A549 (cell line): Measurements from ENCODE around the gene USP6NL. TPM values are rescaled to one million over a fixed set of nuclear protein-coding genes. Genes with fewer than 3 reads are reported as not detected.

ENCODE experiments used
- ATAC-seq, 2 experiments: fragments of 200-7000 bp in 1 of 2; fragments of >200 bp in 1 of 2; cut with Nextera tagmentation in 1 of 2; cut with Tn5 transposase in 1 of 2; 3 replicates each; pipeline versions ENCODE4 v1.8.0 to v1.9.1; 2018 to 2020; ENCODE audit warnings: mild to moderate bottlenecking in 1 of 2, moderate library complexity in 1 of 2
- CTCF ChIA-PET: fragments of 300-600 bp; sonication (Branson Sonifier 250); formaldehyde crosslinking; extraction: SDS; loops from one replicate; lab custom pipeline; 2021; ENCODE audit warnings: antibody characterized with exemption, inconsistent platforms; lab: Yijun Ruan, JAX
- POLR2A ChIA-PET: fragments of 350-600 bp; formaldehyde crosslinking; extraction: SDS; loops from one replicate; lab custom pipeline; 2021; ENCODE audit warnings: antibody characterized with exemption, inconsistent platforms; lab: Yijun Ruan, JAX
- DNase-seq, 2 experiments: peaks; one replicate each; pipeline versions ENCODE4 v3.0.0 to v3.0.0-alpha.2; 2011 to 2016; ENCODE audit warnings: low read depth in 1 of 2, low spot score in 1 of 2
- FAIRE-seq: peaks from 2 replicates; lab custom pipeline; 2011; peaks lifted over from hg19 to GRCh38; lab: Jason Lieb, UNC
- H3K27ac ChIP-seq, 2 experiments: fragments of >200 bp; sonication (Bioruptor Twin); formaldehyde crosslinking; 3 replicates each; pipeline ENCODE4 v1.5.1; 2016 to 2017
- H3K4me1 ChIP-seq: fragments of >200 bp; sonication (Bioruptor Twin); formaldehyde crosslinking; 3 replicates; pipeline ENCODE4 v1.6.1; 2016
- H3K4me2 ChIP-seq: fragments of >200 bp; sonication (Bioruptor Twin); formaldehyde crosslinking; 3 replicates; pipeline ENCODE4 v1.6.1; 2016
- H3K4me3 ChIP-seq: fragments of >200 bp; sonication (Bioruptor Twin); formaldehyde crosslinking; 3 replicates; pipeline ENCODE4 v1.5.1; 2016
- H3K9me3 ChIP-seq: fragments of >200 bp; sonication (Bioruptor Twin); formaldehyde crosslinking; 3 replicates; pipeline ENCODE4 v1.6.1; 2016
- CBX2 ChIP-seq: fragments of 200-600 bp; sonication (generic); IDR thresholded peaks from 2 replicates; pipeline ENCODE4 v1.6.1; 2016; ENCODE audit warnings: low read depth, mild to moderate bottlenecking, borderline replicate concordance
- CEBPB ChIP-seq, 2 experiments: fragments of >200 bp in 1 of 2; sonication (Bioruptor Twin) in 1 of 2; formaldehyde crosslinking in 1 of 2; IDR thresholded peaks; 2 replicates each; pipeline ENCODE4 v1.6.1; 2012 to 2016
- EHF ChIP-seq: fragments of 250-450 bp; sonication (Bioruptor Pico); IDR thresholded peaks from 2 replicates; pipeline ENCODE4 v1.5.0; 2020; ENCODE audit warnings: mild to moderate bottlenecking
- EHMT2 ChIP-seq: fragments of 200-600 bp; sonication (generic); IDR thresholded peaks from 2 replicates; pipeline ENCODE4 v1.6.1; 2016; ENCODE audit warnings: antibody characterized with exemption, low read depth, mild to moderate bottlenecking, moderate library complexity
- FOSB ChIP-seq: fragments of 250-450 bp; sonication (Bioruptor Pico); IDR thresholded peaks from 2 replicates; pipeline ENCODE4 v1.5.0; 2020; ENCODE audit warnings: mild to moderate bottlenecking, moderate library complexity
- GATA3 ChIP-seq: IDR thresholded peaks from 2 replicates; pipeline ENCODE4 v1.6.1; 2012; ENCODE audit warnings: borderline replicate concordance
- HEYL ChIP-seq: fragments of 250-450 bp; sonication (Bioruptor Pico); IDR thresholded peaks from 2 replicates; pipeline ENCODE4 v1.8.0; 2021; ENCODE audit warnings: mild to moderate bottlenecking, moderate library complexity
- HOXB13 ChIP-seq: fragments of 250-450 bp; sonication (Bioruptor Pico); IDR thresholded peaks from 2 replicates; pipeline ENCODE4 v1.5.0; 2020; ENCODE audit warnings: low read depth, mild to moderate bottlenecking, moderate library complexity
- KDM1A ChIP-seq: fragments of 200-600 bp; sonication (generic); IDR thresholded peaks from 2 replicates; pipeline ENCODE4 v1.6.1; 2016; ENCODE audit warnings: low read depth, mild to moderate bottlenecking
- KDM5A ChIP-seq: fragments of 200-600 bp; sonication (generic); IDR thresholded peaks from 2 replicates; pipeline ENCODE4 v1.6.1; 2016; ENCODE audit warnings: antibody characterized with exemption, mild to moderate bottlenecking
- MAFK ChIP-seq: fragments of 450-650 bp; IDR thresholded peaks from 2 replicates; pipeline ENCODE4 v1.6.1; 2014; ENCODE audit not compliant: partially characterized antibody
- MAZ ChIP-seq: fragments of 150-350 bp; IDR thresholded peaks from 2 replicates; pipeline ENCODE4 v1.6.1; 2014; ENCODE audit warnings: antibody characterized with exemption, low read depth, low read length, borderline replicate concordance
- NFE2L2 ChIP-seq: fragments of 150-350 bp; conservative IDR thresholded peaks from 2 replicates; pipeline ENCODE4 v1.6.1; 2014; ENCODE audit warnings: low read length
- RAD21 ChIP-seq, 2 experiments: fragments of >200 bp in 1 of 2; sonication (Bioruptor Twin) in 1 of 2; formaldehyde crosslinking in 1 of 2; IDR thresholded peaks in 1 of 2; conservative IDR thresholded peaks in 1 of 2; 2 replicates in 1 of 2; 3 replicates in 1 of 2; pipeline ENCODE4 v1.6.1; 2012 to 2018; ENCODE audit warnings: inconsistent platforms in 1 of 2
- RARB ChIP-seq: fragments of 250-450 bp; sonication (Bioruptor Pico); IDR thresholded peaks from 2 replicates; pipeline ENCODE4 v1.8.0; 2021; ENCODE audit warnings: mild to moderate bottlenecking, moderate library complexity
- RFX5 ChIP-seq: fragments of 450-650 bp; IDR thresholded peaks from 2 replicates; pipeline ENCODE4 v1.7.1; 2014; ENCODE audit warnings: antibody characterized with exemption, mild to moderate bottlenecking, moderate library complexity
- SREBF2 ChIP-seq: fragments of 450-650 bp; IDR thresholded peaks from 2 replicates; pipeline ENCODE4 v1.6.1; 2014; ENCODE audit warnings: mild to moderate bottlenecking, moderate library complexity
- ZNF302 ChIP-seq: fragments of 250-450 bp; sonication (Bioruptor Pico); IDR thresholded peaks from 2 replicates; pipeline ENCODE4 v1.9.0; 2021; ENCODE audit warnings: inconsistent platforms, mild to moderate bottlenecking, moderate library complexity
- ZSCAN20 ChIP-seq: fragments of 250-450 bp; sonication (Bioruptor Pico); IDR thresholded peaks from 2 replicates; pipeline ENCODE4 v1.8.0; 2022; ENCODE audit warnings: mild to moderate bottlenecking, moderate library complexity
- WGBS: methylation state at CpG from one replicate; pipeline ENCODE4 v1.1.6; 2017; ENCODE audit errors: missing lambda C conversion rate; 5-methylcytosine and 5-hydroxymethylcytosine counted together
- polyA plus RNA-seq, 4 experiments: library from polyadenylated mRNA; depleted of rRNA in 3 of 4; stranded (reverse); fragments of >200 nt; fragmentation: RNase III in 1 of 4; extraction: RNeasy Plus Mini Kit Qiagen cat#74134 plus additional on column Dnase treatment in 1 of 4; gene quantifications; 2 replicates in 3 of 4; 3 replicates in 1 of 4; pipeline ENCODE4 v1.2.3, GENCODE V29; 2011 to 2017
- TF ChIP-seq, protein P1 (sequence below): fragments of 250-450 bp; sonication (Bioruptor Pico); IDR thresholded peaks from 2 replicates; pipeline ENCODE4 v1.5.0; 2021; ENCODE audit warnings: mild to moderate bottlenecking, moderate library complexity, borderline replicate concordance
- TF ChIP-seq, protein P2 (sequence below): fragments of >200 bp; sonication (Bioruptor Twin); formaldehyde crosslinking; IDR thresholded peaks from 2 replicates; pipeline ENCODE4 v1.6.1; 2016
- TF ChIP-seq, protein P3 (sequence below): IDR thresholded peaks from 2 replicates; pipeline ENCODE4 v1.6.1; 2012; ENCODE audit warnings: low read depth, borderline replicate concordance
- TF ChIP-seq, protein P4 (sequence below): fragments of 450-650 bp; IDR thresholded peaks from 2 replicates; pipeline ENCODE4 v1.6.1; 2014; ENCODE audit warnings: antibody characterized with exemption
- TF ChIP-seq, protein P5 (sequence below): fragments of >200 bp; sonication (Bioruptor Twin); formaldehyde crosslinking; IDR thresholded peaks from 3 replicates; pipeline ENCODE4 v1.5.1; 2016
- TF ChIP-seq, protein P6 (sequence below): fragments of 200-600 bp; sonication (generic); IDR thresholded peaks from 2 replicates; pipeline ENCODE4 v1.6.1; 2016; ENCODE audit warnings: antibody characterized with exemption, mild to moderate bottlenecking, moderate library complexity

The USP6NL gene
- polyA plus RNA-seq, 2 of the 4 experiments (the other 2 are of a cell fraction) = 10.6 to 18.2 TPM

DNA sequence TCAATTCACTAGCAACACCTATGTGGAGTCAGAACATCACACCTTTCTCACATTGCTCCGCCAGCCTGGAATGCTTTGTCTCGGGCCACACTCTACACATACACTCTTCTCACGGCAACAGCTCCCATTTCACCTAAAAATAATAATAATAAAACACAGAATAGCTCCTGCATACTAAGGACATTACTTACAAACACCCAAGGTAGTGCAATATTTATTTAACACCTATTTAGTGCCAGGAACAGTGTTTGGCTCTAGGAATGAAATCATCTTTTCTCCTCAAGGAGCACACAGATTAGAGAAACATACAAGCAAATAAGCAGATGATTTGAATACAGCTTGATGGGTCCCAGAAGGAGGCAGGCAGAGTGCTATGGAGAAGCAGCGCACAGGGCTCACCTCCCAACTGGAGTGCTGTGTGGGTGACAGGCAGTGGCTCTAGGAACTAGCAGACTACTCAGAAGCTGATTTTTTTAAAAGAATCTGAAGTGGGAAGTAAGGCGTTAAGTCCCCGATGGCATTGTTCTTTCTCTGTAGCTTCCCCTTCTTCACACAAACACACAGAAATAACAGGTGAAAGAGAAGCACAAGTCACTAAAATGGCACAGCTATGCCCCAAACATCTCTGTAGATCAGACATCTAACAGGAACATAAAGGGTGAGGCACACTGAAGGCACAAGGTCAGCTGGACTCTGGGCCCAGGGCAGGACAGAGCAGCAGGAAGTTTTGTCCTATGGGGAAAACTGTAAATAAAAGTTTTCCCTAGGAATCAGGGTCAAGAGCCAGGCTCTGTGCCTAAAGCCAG, 16.7 kb downstream of the USP6NL start:
- TF ChIP-seq RAD21 (conservative IDR thresholded peaks at IDR 0.05 in 1 of 2, IDR thresholded peaks at IDR 0.05 in 1 of 2) = no peak
- no peak for TF ChIP-seq HEYL
- no peak for TF ChIP-seq RFX5
- no peak for TF ChIP-seq FOSB (CRISPR knock-in tag)
- TF ChIP-seq, protein P1, sequence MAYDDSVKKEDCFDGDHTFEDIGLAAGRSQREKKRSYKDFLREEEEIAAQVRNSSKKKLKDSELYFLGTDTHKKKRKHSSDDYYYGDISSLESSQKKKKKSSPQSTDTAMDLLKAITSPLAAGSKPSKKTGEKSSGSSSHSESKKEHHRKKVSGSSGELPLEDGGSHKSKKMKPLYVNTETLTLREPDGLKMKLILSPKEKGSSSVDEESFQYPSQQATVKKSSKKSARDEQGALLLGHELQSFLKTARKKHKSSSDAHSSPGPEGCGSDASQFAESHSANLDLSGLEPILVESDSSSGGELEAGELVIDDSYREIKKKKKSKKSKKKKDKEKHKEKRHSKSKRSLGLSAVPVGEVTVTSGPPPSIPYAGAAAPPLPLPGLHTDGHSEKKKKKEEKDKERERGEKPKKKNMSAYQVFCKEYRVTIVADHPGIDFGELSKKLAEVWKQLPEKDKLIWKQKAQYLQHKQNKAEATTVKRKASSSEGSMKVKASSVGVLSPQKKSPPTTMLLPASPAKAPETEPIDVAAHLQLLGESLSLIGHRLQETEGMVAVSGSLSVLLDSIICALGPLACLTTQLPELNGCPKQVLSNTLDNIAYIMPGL (CRISPR knock-in tag) = no peak
- TF ChIP-seq CBX2 = no peak
- TF ChIP-seq, protein P2, sequence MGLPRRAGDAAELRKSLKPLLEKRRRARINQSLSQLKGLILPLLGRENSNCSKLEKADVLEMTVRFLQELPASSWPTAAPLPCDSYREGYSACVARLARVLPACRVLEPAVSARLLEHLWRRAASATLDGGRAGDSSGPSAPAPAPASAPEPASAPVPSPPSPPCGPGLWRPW = no peak
- TF ChIP-seq, protein P3, sequence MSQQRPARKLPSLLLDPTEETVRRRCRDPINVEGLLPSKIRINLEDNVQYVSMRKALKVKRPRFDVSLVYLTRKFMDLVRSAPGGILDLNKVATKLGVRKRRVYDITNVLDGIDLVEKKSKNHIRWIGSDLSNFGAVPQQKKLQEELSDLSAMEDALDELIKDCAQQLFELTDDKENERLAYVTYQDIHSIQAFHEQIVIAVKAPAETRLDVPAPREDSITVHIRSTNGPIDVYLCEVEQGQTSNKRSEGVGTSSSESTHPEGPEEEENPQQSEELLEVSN = no peak
- TF ChIP-seq, protein P4, sequence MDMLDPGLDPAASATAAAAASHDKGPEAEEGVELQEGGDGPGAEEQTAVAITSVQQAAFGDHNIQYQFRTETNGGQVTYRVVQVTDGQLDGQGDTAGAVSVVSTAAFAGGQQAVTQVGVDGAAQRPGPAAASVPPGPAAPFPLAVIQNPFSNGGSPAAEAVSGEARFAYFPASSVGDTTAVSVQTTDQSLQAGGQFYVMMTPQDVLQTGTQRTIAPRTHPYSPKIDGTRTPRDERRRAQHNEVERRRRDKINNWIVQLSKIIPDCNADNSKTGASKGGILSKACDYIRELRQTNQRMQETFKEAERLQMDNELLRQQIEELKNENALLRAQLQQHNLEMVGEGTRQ = no peak
- TF ChIP-seq RARB (CRISPR knock-in tag) = no peak
- TF ChIP-seq MAFK = no peak
- TF ChIP-seq, protein P5, sequence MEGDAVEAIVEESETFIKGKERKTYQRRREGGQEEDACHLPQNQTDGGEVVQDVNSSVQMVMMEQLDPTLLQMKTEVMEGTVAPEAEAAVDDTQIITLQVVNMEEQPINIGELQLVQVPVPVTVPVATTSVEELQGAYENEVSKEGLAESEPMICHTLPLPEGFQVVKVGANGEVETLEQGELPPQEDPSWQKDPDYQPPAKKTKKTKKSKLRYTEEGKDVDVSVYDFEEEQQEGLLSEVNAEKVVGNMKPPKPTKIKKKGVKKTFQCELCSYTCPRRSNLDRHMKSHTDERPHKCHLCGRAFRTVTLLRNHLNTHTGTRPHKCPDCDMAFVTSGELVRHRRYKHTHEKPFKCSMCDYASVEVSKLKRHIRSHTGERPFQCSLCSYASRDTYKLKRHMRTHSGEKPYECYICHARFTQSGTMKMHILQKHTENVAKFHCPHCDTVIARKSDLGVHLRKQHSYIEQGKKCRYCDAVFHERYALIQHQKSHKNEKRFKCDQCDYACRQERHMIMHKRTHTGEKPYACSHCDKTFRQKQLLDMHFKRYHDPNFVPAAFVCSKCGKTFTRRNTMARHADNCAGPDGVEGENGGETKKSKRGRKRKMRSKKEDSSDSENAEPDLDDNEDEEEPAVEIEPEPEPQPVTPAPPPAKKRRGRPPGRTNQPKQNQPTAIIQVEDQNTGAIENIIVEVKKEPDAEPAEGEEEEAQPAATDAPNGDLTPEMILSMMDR = no peak
- no peak for TF ChIP-seq GATA3
- no peak for TF ChIP-seq ZNF302 (CRISPR knock-in tag)
- TF ChIP-seq ZSCAN20 (CRISPR knock-in tag) = no peak
- WGBS = 95% methylated on average over 6 of the region's 6 CpGs
- no peak overlapping the region for H3K4me2 ChIP-seq
- H3K9me3 ChIP-seq = no peaks in the 10 kb centered on the region
- DNase-seq = no peak
- ATAC-seq = no peak
- H3K4me1 ChIP-seq = no peaks in the 10 kb centered on the region
- H3K27ac ChIP-seq = no peak overlapping the region
- H3K4me3 ChIP-seq = no peak overlapping the region
- ChIA-PET POLR2A (no interaction called here), CTCF (interaction anchor here (0.6 to 1.3 kb wide), 6 partner anchors 14 to 130 kb away, joined by 3 to 4 read pairs (median 3); no protein-coding TSS in a partner anchor)
- FAIRE-seq = no peak

DNA sequence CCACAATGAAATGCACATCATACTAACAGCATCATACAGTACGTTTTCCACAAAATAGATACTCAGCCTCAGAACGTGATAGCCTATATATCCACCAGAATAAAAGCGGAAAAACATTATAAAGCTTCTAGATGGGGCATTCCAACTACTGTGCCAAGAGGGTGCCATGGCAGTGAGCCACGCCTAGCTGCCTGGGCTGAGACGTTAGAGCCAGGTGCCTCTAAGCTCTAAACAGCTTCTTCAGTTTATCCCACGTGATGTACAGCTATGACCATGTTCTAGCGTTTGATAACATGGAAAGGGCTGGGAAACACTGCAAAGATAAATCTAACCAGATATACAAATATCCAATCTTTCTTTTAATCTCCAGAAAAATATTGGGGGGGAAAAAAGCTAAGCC, 17.8 kb downstream of the USP6NL start:
- Histone ChIP-seq H3K4me2 (no peak overlapping the region), H3K9me3 (no peaks in the 10 kb centered on the region), H3K4me1 (no peaks in the 10 kb centered on the region), H3K4me3 (no peak overlapping the region), H3K27ac (no peak overlapping the region)
- no peak for FAIRE-seq
- POLR2A ChIA-PET = interaction anchor here (0.5 kb wide), 1 partner anchor 22 kb away, joined by 3 read pairs; no protein-coding TSS in a partner anchor
- CTCF ChIA-PET = interaction anchor here (1.1 to 1.7 kb wide), 3 partner anchors 54 to 131 kb away, joined by 3 to 5 read pairs (median 3); no protein-coding TSS in a partner anchor
- no peak for TF ChIP-seq EHF (CRISPR knock-in tag)
- no peak for TF ChIP-seq MAFK
- no peak for TF ChIP-seq NFE2L2
- no peak for TF ChIP-seq ZNF302 (CRISPR knock-in tag)
- TF ChIP-seq MAZ = no peak
- TF ChIP-seq, protein P6, sequence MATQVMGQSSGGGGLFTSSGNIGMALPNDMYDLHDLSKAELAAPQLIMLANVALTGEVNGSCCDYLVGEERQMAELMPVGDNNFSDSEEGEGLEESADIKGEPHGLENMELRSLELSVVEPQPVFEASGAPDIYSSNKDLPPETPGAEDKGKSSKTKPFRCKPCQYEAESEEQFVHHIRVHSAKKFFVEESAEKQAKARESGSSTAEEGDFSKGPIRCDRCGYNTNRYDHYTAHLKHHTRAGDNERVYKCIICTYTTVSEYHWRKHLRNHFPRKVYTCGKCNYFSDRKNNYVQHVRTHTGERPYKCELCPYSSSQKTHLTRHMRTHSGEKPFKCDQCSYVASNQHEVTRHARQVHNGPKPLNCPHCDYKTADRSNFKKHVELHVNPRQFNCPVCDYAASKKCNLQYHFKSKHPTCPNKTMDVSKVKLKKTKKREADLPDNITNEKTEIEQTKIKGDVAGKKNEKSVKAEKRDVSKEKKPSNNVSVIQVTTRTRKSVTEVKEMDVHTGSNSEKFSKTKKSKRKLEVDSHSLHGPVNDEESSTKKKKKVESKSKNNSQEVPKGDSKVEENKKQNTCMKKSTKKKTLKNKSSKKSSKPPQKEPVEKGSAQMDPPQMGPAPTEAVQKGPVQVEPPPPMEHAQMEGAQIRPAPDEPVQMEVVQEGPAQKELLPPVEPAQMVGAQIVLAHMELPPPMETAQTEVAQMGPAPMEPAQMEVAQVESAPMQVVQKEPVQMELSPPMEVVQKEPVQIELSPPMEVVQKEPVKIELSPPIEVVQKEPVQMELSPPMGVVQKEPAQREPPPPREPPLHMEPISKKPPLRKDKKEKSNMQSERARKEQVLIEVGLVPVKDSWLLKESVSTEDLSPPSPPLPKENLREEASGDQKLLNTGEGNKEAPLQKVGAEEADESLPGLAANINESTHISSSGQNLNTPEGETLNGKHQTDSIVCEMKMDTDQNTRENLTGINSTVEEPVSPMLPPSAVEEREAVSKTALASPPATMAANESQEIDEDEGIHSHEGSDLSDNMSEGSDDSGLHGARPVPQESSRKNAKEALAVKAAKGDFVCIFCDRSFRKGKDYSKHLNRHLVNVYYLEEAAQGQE = no peak
- TF ChIP-seq KDM1A = no peak
- TF ChIP-seq SREBF2 = no peak
- no peak for TF ChIP-seq HOXB13
- no peak for TF ChIP-seq RAD21 (conservative IDR thresholded peaks at IDR 0.05 in 1 of 2, IDR thresholded peaks at IDR 0.05 in 1 of 2)
- TF ChIP-seq KDM5A = no peak
- no peak for TF ChIP-seq CEBPB (IDR thresholded peaks at IDR 0.05)
- no peak for TF ChIP-seq EHMT2
- no peak for DNase-seq
- WGBS = 88% methylated on average over 7 of the region's 7 CpGs
- no peak for ATAC-seq
